Measurements from ENCODE around the gene RAMACL.
"Not testable (repeated sequence)": the region's sequence is repeated elsewhere in the genome, so short reads cannot be mapped to it uniquely, and the experiment has no call there.

RAMACL gene

GRCh38 chr6:166587631-166588413, 1.3 kb upstream of the RAMACL start:
- Histone ChIP-seq H3K27ac (ENCODE audit: low read length) (no peak overlapping the region), H3K4me1 (ENCODE audit: control insufficient read depth, insufficient read depth, low read length) (peaks cover 2% of the 10 kb centered on the region; the same call in 1 of the 2 replicates), H3K27me3 (ENCODE audit: control insufficient read depth, insufficient read depth, low read length) (no peaks in the 10 kb centered on the region), H3K9me3 (ENCODE audit: control insufficient read depth, insufficient read depth, low read length) (no peaks in the 10 kb centered on the region), H3K4me3 (ENCODE audit: low read length) (no peak overlapping the region), H3K36me3 (ENCODE audit: control insufficient read depth, insufficient read depth, low read length) (no peaks in the 10 kb centered on the region)
- WGBS (ENCODE audit: insufficient coverage, insufficient read length) = no CpG with 5 or more reads among the region's 10 CpGs
- DNase-seq (ENCODE audit: low read depth, low spot score) = no peak

- Histone ChIP-seq H3K27ac (ENCODE audit: low read length) (no peak overlapping the region), H3K9me3 (ENCODE audit: control insufficient read depth, insufficient read depth, low read length) (no peaks in the 10 kb centered on the region), H3K4me1 (ENCODE audit: control insufficient read depth, insufficient read depth, low read length) (peaks cover 2% of the 10 kb centered on the region; the same call in 1 of the 2 replicates), H3K27me3 (ENCODE audit: control insufficient read depth, insufficient read depth, low read length) (no peaks in the 10 kb centered on the region), H3K4me3 (ENCODE audit: low read length) (no peak overlapping the region), H3K36me3 (ENCODE audit: control insufficient read depth, insufficient read depth, low read length) (no peaks in the 10 kb centered on the region)
- DNase-seq (ENCODE audit: low read depth, low spot score) = no peak
- no CpG with 5 or more reads among the region's 12 CpGs for WGBS (ENCODE audit: insufficient coverage, insufficient read length)
Observed at GRCh38 chr6:166584853-166585429, 1.5 kb downstream of the RAMACL start.

- WGBS (ENCODE audit: insufficient coverage, insufficient read length) = no CpG with 5 or more reads among the region's 3 CpGs
- H3K27ac ChIP-seq (ENCODE audit: low read length) = no peak overlapping the region
Observed at GRCh38 chr6:166584155-166584554, 2.3 kb downstream of the RAMACL start.

DNA sequence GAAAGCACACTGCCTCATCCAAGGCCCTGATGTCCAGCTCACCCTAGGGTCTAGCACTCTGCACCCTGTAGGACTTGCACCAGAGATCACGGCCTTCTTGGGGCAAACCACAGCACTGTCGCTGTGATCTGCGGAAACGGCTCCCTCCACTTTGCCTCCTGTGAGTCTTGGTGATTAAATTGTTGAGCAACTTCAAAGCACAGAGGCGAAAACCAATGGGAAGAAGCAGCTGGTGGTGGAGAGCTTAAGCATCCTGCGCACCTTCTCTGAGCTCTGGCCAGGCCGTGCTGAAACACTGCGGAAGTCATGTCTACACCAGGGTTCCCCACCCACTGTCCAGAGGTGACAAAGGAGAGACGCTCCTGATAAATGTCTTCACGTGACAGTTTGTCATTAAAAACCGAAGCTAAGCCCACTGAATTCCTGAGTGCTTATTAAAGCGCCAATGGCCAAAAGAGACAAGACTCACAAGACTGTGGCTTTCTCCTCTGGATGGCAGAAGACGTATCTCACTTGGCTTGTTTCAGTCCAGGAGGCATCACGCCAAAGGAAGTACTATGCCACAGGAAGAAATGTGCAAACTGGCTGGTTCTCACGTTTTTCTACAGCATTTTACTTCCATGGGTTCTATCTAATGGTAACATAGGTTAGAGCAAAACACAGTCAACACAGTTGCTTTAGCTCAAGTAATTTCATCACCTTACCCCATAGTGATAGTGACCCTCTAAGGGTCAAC, 3.1 kb downstream of the RAMACL start:
- Histone ChIP-seq H3K36me3 (ENCODE audit: control insufficient read depth, insufficient read depth, low read length) (no peaks in the 10 kb centered on the region), H3K9me3 (ENCODE audit: control insufficient read depth, insufficient read depth, low read length) (no peaks in the 10 kb centered on the region), H3K4me3 (ENCODE audit: low read length) (no peak overlapping the region), H3K27me3 (ENCODE audit: control insufficient read depth, insufficient read depth, low read length) (no peaks in the 10 kb centered on the region), H3K27ac (ENCODE audit: low read length) (no peak overlapping the region), H3K4me1 (ENCODE audit: control insufficient read depth, insufficient read depth, low read length) (peaks cover 2% of the 10 kb centered on the region; the same call in 1 of the 2 replicates)
- no peak for DNase-seq (ENCODE audit: low read depth, low spot score)
- WGBS (ENCODE audit: insufficient coverage, insufficient read length) = no CpG with 5 or more reads among the region's 15 CpGs

More at GRCh38 chr6:166584155-166584554, 2.3 kb downstream of the RAMACL start:
- Histone ChIP-seq H3K4me3 (ENCODE audit: low read length) (no peak overlapping the region), H3K4me1 (ENCODE audit: control insufficient read depth, insufficient read depth, low read length) (peaks cover 2% of the 10 kb centered on the region; the same call in 1 of the 2 replicates), H3K36me3 (ENCODE audit: control insufficient read depth, insufficient read depth, low read length) (no peaks in the 10 kb centered on the region), H3K9me3 (ENCODE audit: control insufficient read depth, insufficient read depth, low read length) (no peaks in the 10 kb centered on the region), H3K27me3 (ENCODE audit: control insufficient read depth, insufficient read depth, low read length) (no peaks in the 10 kb centered on the region)
- DNase-seq (ENCODE audit: low read depth, low spot score) = no peak

GRCh38 chr6:166582258-166582657, 4.2 kb downstream of the RAMACL start:
- DNase-seq (ENCODE audit: low read depth, low spot score) = no peak

GRCh38 chr6:166581801-166582200, 4.7 kb downstream of the RAMACL start:
- H3K9me3 ChIP-seq (ENCODE audit: control insufficient read depth, insufficient read depth, low read length); H3K27ac ChIP-seq (ENCODE audit: low read length); H3K27me3 ChIP-seq (ENCODE audit: control insufficient read depth, insufficient read depth, low read length); H3K4me3 ChIP-seq (ENCODE audit: low read length); H3K36me3 ChIP-seq (ENCODE audit: control insufficient read depth, insufficient read depth, low read length); H3K4me1 ChIP-seq (ENCODE audit: control insufficient read depth, insufficient read depth, low read length); DNase-seq (ENCODE audit: low read depth, low spot score): not testable (repeated sequence)
- WGBS (ENCODE audit: insufficient coverage, insufficient read length) = no CpG with 5 or more reads among the region's 8 CpGs

More at GRCh38 chr6:166582258-166582657, 4.2 kb downstream of the RAMACL start:
- Histone ChIP-seq H3K36me3 (ENCODE audit: control insufficient read depth, insufficient read depth, low read length) (no peaks in the 10 kb centered on the region), H3K4me3 (ENCODE audit: low read length) (no peak overlapping the region), H3K27ac (ENCODE audit: low read length) (no peak overlapping the region), H3K9me3 (ENCODE audit: control insufficient read depth, insufficient read depth, low read length) (no peaks in the 10 kb centered on the region), H3K4me1 (ENCODE audit: control insufficient read depth, insufficient read depth, low read length) (peaks cover 2% of the 10 kb centered on the region; the same call in 1 of the 2 replicates), H3K27me3 (ENCODE audit: control insufficient read depth, insufficient read depth, low read length) (no peaks in the 10 kb centered on the region)
- no CpG with 5 or more reads among the region's 6 CpGs for WGBS (ENCODE audit: insufficient coverage, insufficient read length)

GRCh38 chr6:166581091-166581511, 5.4 kb downstream of the RAMACL start:
- H3K4me1 ChIP-seq (ENCODE audit: control insufficient read depth, insufficient read depth, low read length) = peaks cover 2% of the 10 kb centered on the region; the same call in 1 of the 2 replicates
- H3K27me3 ChIP-seq (ENCODE audit: control insufficient read depth, insufficient read depth, low read length) = no peaks in the 10 kb centered on the region
- H3K9me3 ChIP-seq (ENCODE audit: control insufficient read depth, insufficient read depth, low read length) = no peaks in the 10 kb centered on the region; the same call in 1 of the 2 replicates
- H3K27ac ChIP-seq (ENCODE audit: low read length) = no peak overlapping the region
- H3K36me3 ChIP-seq (ENCODE audit: control insufficient read depth, insufficient read depth, low read length) = no peaks in the 10 kb centered on the region
- no CpG with 5 or more reads among the region's 11 CpGs for WGBS (ENCODE audit: insufficient coverage, insufficient read length)
- no peak for DNase-seq (ENCODE audit: low read depth, low spot score)
- H3K4me3 ChIP-seq (ENCODE audit: low read length) = no peak overlapping the region

DNA sequence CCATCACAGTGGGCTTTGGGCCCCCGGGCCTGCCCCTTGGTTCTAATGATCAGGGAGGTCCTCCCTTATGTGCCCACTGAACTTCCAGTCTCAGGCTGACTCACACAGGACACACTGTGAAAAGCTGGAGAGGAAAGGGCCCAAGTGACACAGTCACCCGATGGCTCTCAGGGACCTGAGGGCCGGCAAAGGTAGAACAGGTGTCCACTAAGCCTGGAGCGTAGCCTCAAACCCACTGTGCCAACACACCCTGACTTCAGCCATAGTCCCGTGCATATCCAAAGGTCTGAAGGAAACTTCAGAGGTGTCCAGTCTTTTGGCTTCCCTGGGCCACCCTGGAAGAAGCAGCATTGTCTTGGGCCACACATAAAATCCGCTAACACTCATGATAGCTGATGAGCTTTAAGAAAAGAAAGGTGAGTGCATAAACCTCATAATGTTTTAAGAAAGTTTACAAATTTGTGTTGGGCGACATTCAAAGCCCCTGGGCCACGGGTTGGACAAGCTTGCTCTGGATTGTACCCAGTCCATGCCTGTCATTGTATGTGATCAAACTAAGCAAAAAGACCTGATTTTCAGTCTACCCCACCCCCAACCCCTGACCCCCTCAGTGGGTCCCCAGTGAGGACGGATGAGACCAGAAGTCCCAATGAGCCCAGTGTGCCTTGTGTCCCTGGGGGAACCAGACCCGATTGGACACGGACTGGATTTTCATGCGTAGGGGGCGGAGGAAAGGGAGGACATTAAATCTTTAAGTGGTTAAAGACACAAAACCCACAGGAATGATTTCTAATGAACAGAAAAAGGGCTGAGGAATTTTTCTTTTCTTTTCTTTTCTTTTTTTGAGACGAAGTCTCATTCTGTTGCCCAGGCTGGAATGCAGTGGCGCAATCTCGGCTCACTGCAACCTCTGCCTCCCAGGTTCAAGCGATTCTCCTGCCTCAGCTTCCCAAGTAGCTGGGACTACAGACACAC, 6.1 kb downstream of the RAMACL start:
- Histone ChIP-seq H3K4me3 (ENCODE audit: low read length) (no peak overlapping the region), H3K4me1 (ENCODE audit: control insufficient read depth, insufficient read depth, low read length) (peaks cover 2% of the 10 kb centered on the region; the same call in 1 of the 2 replicates), H3K27me3 (ENCODE audit: control insufficient read depth, insufficient read depth, low read length) (no peaks in the 10 kb centered on the region), H3K36me3 (ENCODE audit: control insufficient read depth, insufficient read depth, low read length) (no peaks in the 10 kb centered on the region), H3K27ac (ENCODE audit: low read length) (no peak overlapping the region), H3K9me3 (ENCODE audit: control insufficient read depth, insufficient read depth, low read length) (no peaks in the 10 kb centered on the region; the same call in 1 of the 2 replicates)
- no peak for DNase-seq (ENCODE audit: low read depth, low spot score)
- no CpG with 5 or more reads among the region's 17 CpGs for WGBS (ENCODE audit: insufficient coverage, insufficient read length)

GRCh38 chr6:166579237-166579850, 7.1 kb downstream of the RAMACL start:
- no peak overlapping the region for H3K27ac ChIP-seq (ENCODE audit: low read length)
- no peak for DNase-seq (ENCODE audit: low read depth, low spot score)
- WGBS (ENCODE audit: insufficient coverage, insufficient read length) = no CpG with 5 or more reads among the region's 9 CpGs

More at GRCh38 chr6:166579237-166579850, 7.1 kb downstream of the RAMACL start:
- H3K9me3 ChIP-seq (ENCODE audit: control insufficient read depth, insufficient read depth, low read length) = no peaks in the 10 kb centered on the region; the same call in 1 of the 2 replicates
- H3K4me1 ChIP-seq (ENCODE audit: control insufficient read depth, insufficient read depth, low read length) = peaks cover 2% of the 10 kb centered on the region; the same call in 1 of the 2 replicates
- no peaks in the 10 kb centered on the region for H3K36me3 ChIP-seq (ENCODE audit: control insufficient read depth, insufficient read depth, low read length)
- H3K4me3 ChIP-seq (ENCODE audit: low read length) = no peak overlapping the region
- H3K27me3 ChIP-seq (ENCODE audit: control insufficient read depth, insufficient read depth, low read length) = no peaks in the 10 kb centered on the region

All from iPS DF 6.9 (cell line).